H9 (cell line): ENCODE measurements around the gene SERTAD2. TPM values are rescaled to one million over a fixed set of nuclear protein-coding genes. Genes with fewer than 3 reads are reported as not detected.

Experiments used
- DNase-seq: peaks from one replicate; pipeline ENCODE4 v3.0.0-alpha.2; 2017
- H2AFZ ChIP-seq: one replicate; pipeline ENCODE4 v1.6.1; 2013; ENCODE audit warnings: mild to moderate bottlenecking, low read length, control low read depth, moderate library complexity
- H2AK5ac ChIP-seq: 2 replicates; pipeline ENCODE4 v1.6.1; 2013; ENCODE audit warnings: low read length, control low read depth, mixed read lengths; ENCODE audit not compliant: insufficient read length
- H2BK120ac ChIP-seq: one replicate; pipeline ENCODE4 v1.6.1; 2013; ENCODE audit warnings: low read depth, mild to moderate bottlenecking, low read length, control low read depth, inconsistent platforms; ENCODE audit not compliant: poor library complexity, severe bottlenecking
- H2BK12ac ChIP-seq: 2 replicates; pipeline ENCODE4 v1.6.1; 2013; ENCODE audit warnings: low read length, control low read depth, mixed read lengths, low read depth; ENCODE audit not compliant: insufficient read length
- H2BK15ac ChIP-seq: 2 replicates; pipeline ENCODE4 v1.6.1; 2013; ENCODE audit warnings: low read depth, low read length, control low read depth
- H2BK20ac ChIP-seq: one replicate; pipeline ENCODE4 v1.6.1; 2013; ENCODE audit warnings: low read depth, mild to moderate bottlenecking, low read length, control low read depth, inconsistent platforms; ENCODE audit not compliant: poor library complexity, severe bottlenecking
- H2BK5ac ChIP-seq: 2 replicates; pipeline ENCODE4 v1.6.1; 2013; ENCODE audit warnings: low read length, control low read depth, mixed read lengths; ENCODE audit not compliant: insufficient read length
- H3K14ac ChIP-seq: 2 replicates; pipeline ENCODE4 v1.6.1; 2013; ENCODE audit warnings: low read length, control low read depth; ENCODE audit not compliant: insufficient read depth
- H3K18ac ChIP-seq: 2 replicates; pipeline ENCODE4 v1.6.1; 2013; ENCODE audit warnings: low read depth, mild to moderate bottlenecking, mixed read lengths, low read length, control low read depth; ENCODE audit not compliant: insufficient read length
- H3K23ac ChIP-seq: 2 replicates; pipeline ENCODE4 v1.6.1; 2013; ENCODE audit warnings: low read length, control low read depth, mixed read lengths, low read depth; ENCODE audit not compliant: insufficient read length
- H3K23me2 ChIP-seq: 2 replicates; pipeline ENCODE4 v1.6.1; 2013; ENCODE audit warnings: low read depth, mild to moderate bottlenecking, mixed read lengths, low read length, control low read depth; ENCODE audit not compliant: insufficient read length, poor library complexity, severe bottlenecking
- H3K27ac ChIP-seq: 2 replicates; pipeline ENCODE4 v1.5.1; 2013; ENCODE audit warnings: low read length, control low read depth, mixed read lengths, low read depth; ENCODE audit not compliant: insufficient read length
- H3K27me3 ChIP-seq: 2 replicates; pipeline ENCODE4 v1.6.1; 2013; ENCODE audit warnings: low read length, control low read depth, inconsistent platforms; ENCODE audit not compliant: insufficient read depth
- H3K4ac ChIP-seq: 2 replicates; pipeline ENCODE4 v1.6.1; 2013; ENCODE audit warnings: low read depth, mild to moderate bottlenecking, control low read depth, inconsistent platforms, low read length, moderate library complexity
- H3K4me1 ChIP-seq: 2 replicates; pipeline ENCODE4 v1.6.1; 2013; ENCODE audit warnings: low read length, control low read depth, inconsistent platforms; ENCODE audit not compliant: insufficient read depth
- H3K4me2 ChIP-seq: 2 replicates; pipeline ENCODE4 v1.6.1; 2013; ENCODE audit warnings: low read length, control low read depth, mixed read lengths; ENCODE audit not compliant: insufficient read length, insufficient read depth
- H3K56ac ChIP-seq: 2 replicates; pipeline ENCODE4 v1.6.1; 2013; ENCODE audit warnings: low read depth, mild to moderate bottlenecking, mixed read lengths, low read length, control low read depth; ENCODE audit not compliant: insufficient read length
- H3K79me1 ChIP-seq: 2 replicates; pipeline ENCODE4 v1.6.1; 2013; ENCODE audit warnings: low read depth, mild to moderate bottlenecking, moderate library complexity, low read length, control low read depth, inconsistent platforms; ENCODE audit not compliant: insufficient read depth, poor library complexity, severe bottlenecking
- H3K79me2 ChIP-seq: 2 replicates; pipeline ENCODE4 v1.6.1; 2013; ENCODE audit warnings: low read length, control low read depth, inconsistent platforms; ENCODE audit not compliant: insufficient read depth
- H3K9ac ChIP-seq: 2 replicates; pipeline ENCODE4 v1.6.1; 2013; ENCODE audit warnings: low read length, control low read depth, mixed read lengths; ENCODE audit not compliant: insufficient read length; ENCODE audit errors: extremely low read depth
- H3K9me3 ChIP-seq: one replicate; pipeline ENCODE4 v1.6.1; 2013; ENCODE audit warnings: low read depth, low read length, inconsistent platforms; ENCODE audit not compliant: control insufficient read depth
- H3T11ph ChIP-seq: one replicate; pipeline ENCODE4 v1.6.1; 2013; ENCODE audit warnings: mild to moderate bottlenecking, low read length, control low read depth, inconsistent platforms
- H4K20me1 ChIP-seq: one replicate; pipeline ENCODE4 v1.6.1; 2013; ENCODE audit not compliant: control insufficient read depth, insufficient read length, insufficient read depth
- H4K5ac ChIP-seq: 2 replicates; pipeline ENCODE4 v1.6.1; 2013; ENCODE audit warnings: low read depth, mild to moderate bottlenecking, mixed read lengths, low read length, control low read depth; ENCODE audit not compliant: insufficient read length
- H4K8ac ChIP-seq: replicated peaks from 2 replicates; pipeline ENCODE4 v1.6.1; 2013; ENCODE audit warnings: low read length, control low read depth, mixed read lengths, low read depth; ENCODE audit not compliant: insufficient read length
- H4K91ac ChIP-seq: 2 replicates; pipeline ENCODE4 v1.6.1; 2013; ENCODE audit warnings: low read depth, mild to moderate bottlenecking, moderate library complexity, mixed read lengths, low read length, control low read depth; ENCODE audit not compliant: insufficient read length
- H3K27ac Mint-ChIP-seq, 3 experiments: 2 replicates in 2 of 3; 3 replicates in 1 of 3; pipeline ENCODE4 v1.8.0; 2020 to 2021; ENCODE audit warnings: mixed read lengths in 3 of 3, mild to moderate bottlenecking in 1 of 3, moderate library complexity in 1 of 3
- H3K27me3 Mint-ChIP-seq: 2 replicates; pipeline ENCODE4 v1.8.0; 2021; ENCODE audit warnings: low read depth, mild to moderate bottlenecking, moderate library complexity, mixed read lengths
- H3K36me3 Mint-ChIP-seq, 3 experiments: 2 replicates in 2 of 3; 3 replicates in 1 of 3; pipeline ENCODE4 v1.8.0; 2020 to 2021; ENCODE audit warnings: low read depth in 3 of 3, mixed read lengths in 3 of 3; ENCODE audit not compliant: insufficient read depth in 1 of 3
- H3K4me1 Mint-ChIP-seq, 2 experiments: 2 replicates each; pipeline ENCODE4 v1.8.0; 2020; ENCODE audit warnings: mixed read lengths in 2 of 2
- H3K4me3 Mint-ChIP-seq, 2 experiments: 2 replicates in 1 of 2; 3 replicates in 1 of 2; pipeline ENCODE4 v1.8.0; 2020 to 2021; ENCODE audit warnings: mild to moderate bottlenecking in 2 of 2, mixed read lengths in 2 of 2, moderate library complexity in 1 of 2
- H3K9me3 Mint-ChIP-seq, 2 experiments: 2 replicates in 1 of 2; 3 replicates in 1 of 2; pipeline ENCODE4 v1.8.0; 2020; ENCODE audit warnings: mild to moderate bottlenecking in 2 of 2, mixed read lengths in 2 of 2, moderate library complexity in 1 of 2
- WGBS: extraction: QIAGEN DNeasy Blood & Tissue Kit; methylation state at CpG from one replicate; pipeline ENCODE4 v1.1.7; 2013; ENCODE audit warnings: missing lambda C conversion rate, low lambda C conversion rate, mixed read lengths; ENCODE audit not compliant: insufficient read length; ENCODE audit errors: extremely low coverage; 5-methylcytosine and 5-hydroxymethylcytosine counted together
- total RNA-seq: library from RNA; stranded (reverse); gene quantifications from 2 replicates; pipeline ENCODE4 v1.2.1, GENCODE V29; 2021
- TF ChIP-seq, protein P1 (sequence below): fragments of 200-600 bp; sonication (generic); conservative IDR thresholded peaks from 3 replicates; pipeline ENCODE4 v1.8.0; 2021; ENCODE audit warnings: antibody characterized with exemption, mild to moderate bottlenecking

The SERTAD2 gene
- total RNA-seq, 1 experiment from 2014 or later: 3.5 TPM

GRCh38 chr2:64652231-64653108, 1.2 kb downstream of the SERTAD2 start:
- Histone ChIP-seq H2AFZ (no peak overlapping the region), H3K56ac (no peak overlapping the region), H3K14ac (no peak overlapping the region), H3K23ac (no peak overlapping the region), H3K27ac (no peak overlapping the region), H2BK12ac (no peak overlapping the region), H3K23me2 (peaks cover 18% of the 10 kb centered on the region), H3K79me1 (no peaks in the 10 kb centered on the region), H2BK120ac (no peak overlapping the region), H2BK5ac (no peak overlapping the region), H3K27me3 (no peaks in the 10 kb centered on the region; the same call in 1 of the 2 replicates), H3K9me3 (no peaks in the 10 kb centered on the region), H3K9ac (peak overlapping the region; percentile 18), H3K79me2 (0 out of 2 replicates have a peak, but pooled peaks cover 3% of the 10 kb centered on the region), H4K91ac (no peak overlapping the region), H4K8ac (no peak overlapping the region), H3T11ph (no peak overlapping the region), H4K5ac (no peak overlapping the region), H2AK5ac (no peak overlapping the region), H3K4me1 (peaks cover 2% of the 10 kb centered on the region; the same call in 1 of the 2 replicates), H3K4ac (no peak overlapping the region), H3K18ac (no peak overlapping the region), H2BK15ac (no peak overlapping the region), H3K4me2 (peak overlapping the region; percentile 85), H2BK20ac (no peak overlapping the region), H4K20me1 (no peaks in the 10 kb centered on the region)
- no peaks in the 10 kb centered on the region for H3K36me3 Mint-ChIP-seq
- no CpG with 5 or more reads among the region's 19 CpGs for WGBS
- H3K9me3 Mint-ChIP-seq: no peaks in the 10 kb centered on the region
- H3K4me3 Mint-ChIP-seq: peak overlapping the region; percentile 80 to 86
- DNase-seq: no peak
- TF ChIP-seq, protein P1, sequence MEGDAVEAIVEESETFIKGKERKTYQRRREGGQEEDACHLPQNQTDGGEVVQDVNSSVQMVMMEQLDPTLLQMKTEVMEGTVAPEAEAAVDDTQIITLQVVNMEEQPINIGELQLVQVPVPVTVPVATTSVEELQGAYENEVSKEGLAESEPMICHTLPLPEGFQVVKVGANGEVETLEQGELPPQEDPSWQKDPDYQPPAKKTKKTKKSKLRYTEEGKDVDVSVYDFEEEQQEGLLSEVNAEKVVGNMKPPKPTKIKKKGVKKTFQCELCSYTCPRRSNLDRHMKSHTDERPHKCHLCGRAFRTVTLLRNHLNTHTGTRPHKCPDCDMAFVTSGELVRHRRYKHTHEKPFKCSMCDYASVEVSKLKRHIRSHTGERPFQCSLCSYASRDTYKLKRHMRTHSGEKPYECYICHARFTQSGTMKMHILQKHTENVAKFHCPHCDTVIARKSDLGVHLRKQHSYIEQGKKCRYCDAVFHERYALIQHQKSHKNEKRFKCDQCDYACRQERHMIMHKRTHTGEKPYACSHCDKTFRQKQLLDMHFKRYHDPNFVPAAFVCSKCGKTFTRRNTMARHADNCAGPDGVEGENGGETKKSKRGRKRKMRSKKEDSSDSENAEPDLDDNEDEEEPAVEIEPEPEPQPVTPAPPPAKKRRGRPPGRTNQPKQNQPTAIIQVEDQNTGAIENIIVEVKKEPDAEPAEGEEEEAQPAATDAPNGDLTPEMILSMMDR: no peak
- peaks cover 49% of the 10 kb centered on the region for H3K27me3 Mint-ChIP-seq
- peak overlapping the region in 2 of 3 experiments; percentile 2 to 92; a peak in 3 of 7 replicates for H3K27ac Mint-ChIP-seq
- H3K4me1 Mint-ChIP-seq: peaks cover 37 to 41% of the 10 kb centered on the region in 2 experiments
